ENCODE measurements around the gene CTIF.

- TF ChIP-seq CTCF (IDR thresholded peaks at IDR 0.05) (no peak), POLR2AphosphoS5 (IDR thresholded peaks at IDR 0.05; ENCODE audit: low read depth, low read length) (no peak), REST (IDR thresholded peaks at IDR 0.05; ENCODE audit: insufficient read depth in 1 of 2, low read depth in 2 of 2, low read length in 1 of 2) (no peak), SIN3A (IDR thresholded peaks at IDR 0.05; ENCODE audit: borderline replicate concordance, insufficient read depth, low read depth, low read length) (no peak)
Measured at GRCh38 chr18:48703028-48703386, 164.2 kb downstream of the CTIF start.
